ENCODE measurements around the gene PLAU. TPM values are rescaled to one million over a fixed set of nuclear protein-coding genes. Genes with fewer than 3 reads are reported as not detected.
"Not testable (repeated sequence)": the region's sequence is repeated elsewhere in the genome, so short reads cannot be mapped to it uniquely, and the experiment has no call there.

PLAU gene
- polyA plus RNA-seq, 2 of the 4 experiments (the other 2 are of a cell fraction): 75.8 to 82.6 TPM

DNA sequence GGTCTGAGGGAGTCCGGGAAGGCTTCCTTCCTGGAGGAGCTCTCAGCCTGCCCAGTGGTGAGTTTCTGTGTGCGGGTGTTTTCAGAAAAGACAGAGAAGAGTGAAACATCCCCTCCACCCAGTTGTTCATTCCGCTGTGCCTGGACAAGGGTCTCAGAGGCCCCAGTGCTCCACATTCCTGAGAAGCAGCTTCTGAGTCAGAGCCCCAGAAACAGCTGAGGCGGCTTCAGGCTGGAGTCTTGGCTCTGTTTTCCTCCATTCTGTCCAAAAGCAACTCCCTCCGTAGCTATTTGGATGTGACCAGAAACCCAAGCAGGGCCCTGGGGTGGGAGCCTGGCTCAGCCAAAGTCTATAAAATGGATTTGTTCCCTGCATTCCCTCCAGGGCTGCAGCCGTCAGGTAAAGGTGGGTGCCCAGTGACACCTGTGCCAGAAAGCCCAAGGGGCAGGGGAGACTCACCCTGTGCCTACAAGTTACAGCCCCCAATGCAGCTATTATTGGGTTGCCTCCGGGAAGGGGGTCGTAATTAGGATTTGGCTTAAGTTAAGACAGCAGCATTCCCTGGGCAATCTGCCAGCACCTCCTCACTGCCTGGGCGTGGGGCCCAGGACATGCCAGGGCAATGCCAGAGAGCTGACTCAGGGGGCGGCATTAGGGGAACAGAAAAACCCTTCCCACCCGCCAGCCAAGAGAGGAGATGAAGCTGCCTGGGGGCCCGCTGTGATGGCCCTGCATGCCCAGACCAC lies 23.5 kb upstream of the PLAU start (continued):
- TF ChIP-seq CTCF (IDR thresholded peaks at IDR 0.05): no peak
- TF ChIP-seq EHMT2 (IDR thresholded peaks at IDR 0.05; ENCODE audit: low read depth): no peak
- TF ChIP-seq, protein P1, sequence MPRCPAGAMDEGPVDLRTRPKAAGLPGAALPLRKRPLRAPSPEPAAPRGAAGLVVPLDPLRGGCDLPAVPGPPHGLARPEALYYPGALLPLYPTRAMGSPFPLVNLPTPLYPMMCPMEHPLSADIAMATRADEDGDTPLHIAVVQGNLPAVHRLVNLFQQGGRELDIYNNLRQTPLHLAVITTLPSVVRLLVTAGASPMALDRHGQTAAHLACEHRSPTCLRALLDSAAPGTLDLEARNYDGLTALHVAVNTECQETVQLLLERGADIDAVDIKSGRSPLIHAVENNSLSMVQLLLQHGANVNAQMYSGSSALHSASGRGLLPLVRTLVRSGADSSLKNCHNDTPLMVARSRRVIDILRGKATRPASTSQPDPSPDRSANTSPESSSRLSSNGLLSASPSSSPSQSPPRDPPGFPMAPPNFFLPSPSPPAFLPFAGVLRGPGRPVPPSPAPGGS (IDR thresholded peaks at IDR 0.05): peak; percentile 69; the same call in 1 of the 3 replicates
- no peak for TF ChIP-seq BHLHE40 (IDR thresholded peaks at IDR 0.05; ENCODE audit: low read depth, low read length)
- no peak for TF ChIP-seq NR3C1 (IDR thresholded peaks at IDR 0.05)
- TF ChIP-seq, protein P2, sequence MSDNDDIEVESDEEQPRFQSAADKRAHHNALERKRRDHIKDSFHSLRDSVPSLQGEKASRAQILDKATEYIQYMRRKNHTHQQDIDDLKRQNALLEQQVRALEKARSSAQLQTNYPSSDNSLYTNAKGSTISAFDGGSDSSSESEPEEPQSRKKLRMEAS (IDR thresholded peaks at IDR 0.05): peak; percentile 80

GRCh38 chr10:73888514-73888913 lies 22.4 kb upstream of the PLAU start:
- TF ChIP-seq HEYL (CRISPR knock-in tag; IDR thresholded peaks at IDR 0.05) (no peak), CBX8 (IDR thresholded peaks at IDR 0.05) (no peak), POLR2AphosphoS2 (conservative IDR thresholded peaks at IDR 0.05; ENCODE audit: low read length) (no peak), MAFK (IDR thresholded peaks at IDR 0.05; ENCODE audit: partially characterized antibody) (peak; percentile 5)
- H3K4me3 ChIP-seq: no peak overlapping the region
- no peak for FAIRE-seq
- H3K4me1 ChIP-seq: peaks cover 72% of the 10 kb centered on the region
- ATAC-seq: peak in 1 of 2 experiments; percentile 1; a peak in 1 of 6 replicates
- H3K27ac ChIP-seq: peak overlapping the region; percentile 97 to 98
- 46% methylated on average over 5 of the region's 5 CpGs for WGBS (ENCODE audit: missing lambda C conversion rate)
- peak overlapping the region; percentile 85 for H3K4me2 ChIP-seq
- DNase-seq (ENCODE audit: low read depth in 1 of 2, low spot score in 1 of 2): no peak
- H3K9me3 ChIP-seq: no peaks in the 10 kb centered on the region
- ChIA-PET CTCF (interaction anchor here (0.7 to 26.6 kb wide), 17 partner anchors 7 to 346 kb away, joined by 3 to 936 read pairs (median 23); partner anchors contain the start of genes PLAU and VCL), POLR2A (interaction anchor here (1.3 to 7.9 kb wide), 7 partner anchors 19 to 78 kb away, joined by 3 to 98 read pairs (median 6); partner anchors contain the start of gene PLAU)

DNA sequence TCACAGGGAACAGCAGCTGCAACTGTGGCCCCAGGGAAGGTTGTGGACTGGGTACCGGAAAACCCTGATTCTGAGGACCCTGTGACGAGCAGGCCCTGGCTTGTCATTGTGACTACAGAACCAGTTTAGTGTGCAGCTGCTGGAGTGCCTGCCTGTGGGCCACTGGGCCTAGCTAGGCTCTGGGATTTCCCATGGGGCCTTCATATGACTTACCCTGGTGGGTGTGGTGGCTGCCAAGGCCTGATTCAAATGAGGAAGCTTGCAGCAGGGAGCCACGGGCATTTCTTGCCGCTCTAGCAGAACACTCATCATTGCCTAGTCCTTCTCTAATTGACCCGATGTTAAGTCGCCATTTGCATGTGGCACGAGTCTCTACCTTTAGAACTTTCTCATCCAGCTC lies 21.9 kb upstream of the PLAU start:
- no peak for FAIRE-seq
- peaks cover 72% of the 10 kb centered on the region for H3K4me1 ChIP-seq
- 63% methylated on average over 7 of the region's 7 CpGs for WGBS (ENCODE audit: missing lambda C conversion rate)
- peak overlapping the region; percentile 85 for H3K4me2 ChIP-seq
- peak overlapping the region; percentile 97 to 98 for H3K27ac ChIP-seq
- ChIA-PET POLR2A (interaction anchor here (1.3 to 7.9 kb wide), 5 partner anchors 19 to 77 kb away, joined by 3 to 98 read pairs (median 21); partner anchors contain the start of gene PLAU), CTCF (interaction anchor here (0.6 to 26.6 kb wide), 11 partner anchors 10 to 214 kb away, joined by 3 to 936 read pairs (median 40); partner anchors contain the start of gene PLAU)
- DNase-seq (ENCODE audit: low read depth in 1 of 2, low spot score in 1 of 2): peak in 1 of 2 experiments; percentile 55
- ATAC-seq: no peak
- TF ChIP-seq HEYL (CRISPR knock-in tag; IDR thresholded peaks at IDR 0.05): no peak
- TF ChIP-seq KDM1A (IDR thresholded peaks at IDR 0.05; ENCODE audit: low read depth): no peak
- 0 out of 2 replicates have a peak, but pooled peaks have one; percentile 26 for TF ChIP-seq ATOH8 (CRISPR knock-in tag; IDR thresholded peaks at IDR 0.05; ENCODE audit: low read depth)
- TF ChIP-seq TFCP2L1 (CRISPR knock-in tag; IDR thresholded peaks at IDR 0.05): no peak
- TF ChIP-seq RNF2 (IDR thresholded peaks at IDR 0.05; ENCODE audit: borderline replicate concordance, low read depth): no peak
- TF ChIP-seq NPAS2 (CRISPR knock-in tag; IDR thresholded peaks at IDR 0.05; ENCODE audit: borderline replicate concordance): no peak
- no peak for TF ChIP-seq RAD21 (conservative IDR thresholded peaks at IDR 0.05 in 1 of 2, IDR thresholded peaks at IDR 0.05 in 1 of 2)
- peak; percentile 0 for TF ChIP-seq MAFK (IDR thresholded peaks at IDR 0.05; ENCODE audit: partially characterized antibody)
- TF ChIP-seq FOSL2 (IDR thresholded peaks at IDR 0.05): no peak
- TF ChIP-seq FOSL2 (CRISPR knock-in tag; IDR thresholded peaks at IDR 0.05): no peak
- no peak for TF ChIP-seq EHMT2 (IDR thresholded peaks at IDR 0.05; ENCODE audit: low read depth)
- no peak for TF ChIP-seq NFE2L2 (conservative IDR thresholded peaks at IDR 0.05; ENCODE audit: low read length)
- no peak for TF ChIP-seq NR3C1 (IDR thresholded peaks at IDR 0.05)
- H3K9me3 ChIP-seq: no peaks in the 10 kb centered on the region
- no peak overlapping the region for H3K4me3 ChIP-seq

DNA sequence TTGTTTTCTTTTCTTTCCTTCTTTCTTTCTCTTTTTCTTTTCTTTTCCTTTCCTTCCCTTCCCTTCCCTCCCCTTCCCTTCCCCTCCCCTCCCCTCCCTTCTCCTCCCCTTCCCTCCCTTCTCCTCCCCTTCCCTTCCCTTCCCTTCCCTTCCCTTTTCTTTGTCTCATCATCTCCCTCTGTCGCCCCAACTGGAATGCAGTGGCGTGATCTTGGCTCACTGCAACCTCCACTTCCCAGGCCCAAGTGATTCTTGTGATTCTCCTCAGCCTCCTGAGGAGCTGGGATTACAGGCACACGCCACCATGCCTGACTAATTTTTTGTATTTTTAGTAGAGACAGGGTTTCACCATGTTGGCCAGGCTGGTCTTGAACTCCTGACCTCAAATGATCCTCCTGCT lies 21.5 kb upstream of the PLAU start:
- H3K27ac ChIP-seq: peak overlapping the region; percentile 97 to 98
- not testable (repeated sequence) for FAIRE-seq, ATAC-seq

More for the DNA sequence above, 21.5 kb upstream of the PLAU start:
- POLR2A ChIA-PET: interaction anchor here (0.7 to 7.9 kb wide), 4 partner anchors 18 to 77 kb away, joined by 3 to 98 read pairs (median 14); no protein-coding TSS in a partner anchor
- peak overlapping the region; percentile 85; the same call in 2 of the 3 replicates for H3K4me2 ChIP-seq
- H3K4me3 ChIP-seq; DNase-seq (ENCODE audit: low read depth in 1 of 2, low spot score in 1 of 2); H3K9me3 ChIP-seq: not testable (repeated sequence)
- peaks cover 75% of the 10 kb centered on the region for H3K4me1 ChIP-seq
- CTCF ChIA-PET: interaction anchor here (0.6 to 26.6 kb wide), 11 partner anchors 9 to 213 kb away, joined by 4 to 936 read pairs (median 40); partner anchors contain the start of gene PLAU
- 86% methylated on average over 3 of the region's 3 CpGs for WGBS (ENCODE audit: missing lambda C conversion rate)

Data from A549 (cell line).